Tibial artery (tissue), 4 donors: ENCODE results near the gene PIK3AP1.

Source experiments
- DNase-seq, 2 donors: peaks; one replicate each; pipeline ENCODE4 v3.0.0-alpha.2; 2019
- H3K27ac ChIP-seq, 2 donors: fragments of 200-600 bp; sonication (generic) in 1 of 2; 1 replicate in 1 of 2; 2 replicates in 1 of 2; pipeline ENCODE4 v1.5.1; 2018 to 2019; ENCODE audit warnings: mild to moderate bottlenecking in 1 of 2
- H3K27me3 ChIP-seq, 2 donors: fragments of 200-600 bp; sonication (generic) in 1 of 2; one replicate each; pipeline versions ENCODE4 v1.5.1 to v1.6.0; 2016 to 2019
- H3K36me3 ChIP-seq, 3 donors: fragments of 200-600 bp; sonication (generic) in 2 of 3; one replicate each; pipeline ENCODE4 v1.5.1; 2016 to 2019; ENCODE audit warnings: mild to moderate bottlenecking in 2 of 3
- H3K4me1 ChIP-seq, 4 donors: fragments of 200-600 bp; sonication (generic) in 2 of 4; 1 replicate in 3 of 4; 2 replicates in 1 of 4; pipeline ENCODE4 v1.5.1; 2016 to 2019
- H3K4me3 ChIP-seq, 2 donors: fragments of 200-600 bp; sonication (generic) in 1 of 2; 1 replicate in 1 of 2; 2 replicates in 1 of 2; pipeline ENCODE4 v1.5.1; 2018 to 2019; ENCODE audit warnings: mild to moderate bottlenecking in 2 of 2
- H3K9me3 ChIP-seq, 3 donors: fragments of 200-600 bp; sonication (generic) in 1 of 3; one replicate each; pipeline ENCODE4 v1.5.1; 2016 to 2019
- intact Hi-C: fragments of 100-400 bp; cut with DNase I; formaldehyde crosslinking; loops from one replicate; pipeline ENCODE4 v1.15.0; 2023; ENCODE audit warnings: low total_unique reads
- TF ChIP-seq, protein P1 (sequence below), 2 experiments: fragments of 200-600 bp in 1 of 2; fragments of 450-650 bp in 1 of 2; IDR thresholded peaks; one replicate each; pipeline ENCODE4 v1.5.1; 2017 to 2019; ENCODE audit warnings: antibody characterized with exemption in 2 of 2, mild to moderate bottlenecking in 1 of 2, moderate library complexity in 1 of 2

Gene PIK3AP1

GRCh38 chr10:96648297-96648696 is 72.0 kb downstream of the PIK3AP1 start:
- TF ChIP-seq, protein P1, sequence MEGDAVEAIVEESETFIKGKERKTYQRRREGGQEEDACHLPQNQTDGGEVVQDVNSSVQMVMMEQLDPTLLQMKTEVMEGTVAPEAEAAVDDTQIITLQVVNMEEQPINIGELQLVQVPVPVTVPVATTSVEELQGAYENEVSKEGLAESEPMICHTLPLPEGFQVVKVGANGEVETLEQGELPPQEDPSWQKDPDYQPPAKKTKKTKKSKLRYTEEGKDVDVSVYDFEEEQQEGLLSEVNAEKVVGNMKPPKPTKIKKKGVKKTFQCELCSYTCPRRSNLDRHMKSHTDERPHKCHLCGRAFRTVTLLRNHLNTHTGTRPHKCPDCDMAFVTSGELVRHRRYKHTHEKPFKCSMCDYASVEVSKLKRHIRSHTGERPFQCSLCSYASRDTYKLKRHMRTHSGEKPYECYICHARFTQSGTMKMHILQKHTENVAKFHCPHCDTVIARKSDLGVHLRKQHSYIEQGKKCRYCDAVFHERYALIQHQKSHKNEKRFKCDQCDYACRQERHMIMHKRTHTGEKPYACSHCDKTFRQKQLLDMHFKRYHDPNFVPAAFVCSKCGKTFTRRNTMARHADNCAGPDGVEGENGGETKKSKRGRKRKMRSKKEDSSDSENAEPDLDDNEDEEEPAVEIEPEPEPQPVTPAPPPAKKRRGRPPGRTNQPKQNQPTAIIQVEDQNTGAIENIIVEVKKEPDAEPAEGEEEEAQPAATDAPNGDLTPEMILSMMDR (IDR thresholded peaks at IDR 0.05): no peak

DNA sequence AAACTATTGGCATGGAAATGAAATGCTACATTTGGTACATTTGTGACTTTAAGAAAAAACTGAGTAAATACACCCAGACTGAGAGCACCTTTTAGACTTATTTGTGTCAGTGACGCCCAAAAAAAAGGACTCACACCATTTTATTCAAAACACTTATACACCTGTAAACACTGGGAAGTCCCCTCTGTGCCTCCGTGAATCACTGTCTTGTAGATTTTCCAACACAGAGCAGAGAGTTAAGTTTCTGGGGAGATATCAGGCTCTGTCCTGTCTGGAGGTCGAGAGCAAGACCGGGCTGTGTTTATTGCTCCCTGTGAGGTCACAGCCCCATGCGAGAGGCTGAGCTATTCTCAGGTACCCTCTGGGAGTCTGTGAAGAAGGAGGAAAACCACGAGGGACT is 72.8 kb downstream of the PIK3AP1 start:
- Histone ChIP-seq H3K4me1 (no peaks in the 10 kb centered on the region), H3K27me3 (no peaks in the 10 kb centered on the region), H3K36me3 (no peaks in the 10 kb centered on the region), H3K27ac (no peak overlapping the region), H3K4me3 (no peak overlapping the region), H3K9me3 (no peaks in the 10 kb centered on the region)
- intact Hi-C loops: no loop called here
- TF ChIP-seq, protein P1 (IDR thresholded peaks at IDR 0.05): no peak
- no peak for DNase-seq

More at GRCh38 chr10:96648297-96648696, 72.0 kb downstream of the PIK3AP1 start:
- H3K4me1 ChIP-seq: no peaks in the 10 kb centered on the region
- no peak overlapping the region for H3K4me3 ChIP-seq
- no peaks in the 10 kb centered on the region for H3K9me3 ChIP-seq
- no peaks in the 10 kb centered on the region for H3K27me3 ChIP-seq
- no peak overlapping the region for H3K27ac ChIP-seq
- H3K36me3 ChIP-seq: no peaks in the 10 kb centered on the region
- intact Hi-C loops: no loop called here
- DNase-seq: no peak

DNA sequence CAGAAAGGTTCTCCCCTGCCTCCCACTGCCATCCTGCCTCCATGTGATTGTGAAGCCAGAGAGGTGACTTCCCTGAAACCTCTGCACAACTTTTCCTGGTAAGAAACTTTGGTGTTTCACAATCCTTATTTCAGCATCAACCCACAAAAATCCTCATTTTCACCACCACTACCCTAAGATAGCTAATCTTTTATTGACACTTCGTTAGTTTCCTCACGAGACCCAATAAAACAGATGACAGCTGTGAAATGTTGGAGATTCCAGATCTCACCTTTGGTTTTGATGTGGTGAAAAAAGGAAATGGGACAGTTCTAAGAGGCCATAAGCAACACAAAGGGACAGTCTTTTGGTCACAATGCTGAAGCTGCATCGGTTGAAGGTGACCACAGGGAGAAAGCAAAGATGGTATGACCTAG is 73.6 kb downstream of the PIK3AP1 start:
- H3K4me3 ChIP-seq: no peak overlapping the region
- H3K27ac ChIP-seq: no peak overlapping the region
- no peaks in the 10 kb centered on the region for H3K4me1 ChIP-seq
- DNase-seq: no peak
- no peaks in the 10 kb centered on the region for H3K9me3 ChIP-seq
- intact Hi-C loops: no loop called here
- TF ChIP-seq, protein P1 (IDR thresholded peaks at IDR 0.05): no peak
- H3K27me3 ChIP-seq: no peaks in the 10 kb centered on the region
- H3K36me3 ChIP-seq: no peaks in the 10 kb centered on the region

- Histone ChIP-seq H3K27me3 (no peaks in the 10 kb centered on the region), H3K4me1 (no peaks in the 10 kb centered on the region), H3K4me3 (no peak overlapping the region), H3K9me3 (no peaks in the 10 kb centered on the region), H3K36me3 (no peaks in the 10 kb centered on the region), H3K27ac (no peak overlapping the region)
- no peak for DNase-seq
- TF ChIP-seq, protein P1 (IDR thresholded peaks at IDR 0.05): no peak
- intact Hi-C loops: no loop called here
Observed at GRCh38 chr10:96646301-96646700, 74.0 kb downstream of the PIK3AP1 start.

DNA sequence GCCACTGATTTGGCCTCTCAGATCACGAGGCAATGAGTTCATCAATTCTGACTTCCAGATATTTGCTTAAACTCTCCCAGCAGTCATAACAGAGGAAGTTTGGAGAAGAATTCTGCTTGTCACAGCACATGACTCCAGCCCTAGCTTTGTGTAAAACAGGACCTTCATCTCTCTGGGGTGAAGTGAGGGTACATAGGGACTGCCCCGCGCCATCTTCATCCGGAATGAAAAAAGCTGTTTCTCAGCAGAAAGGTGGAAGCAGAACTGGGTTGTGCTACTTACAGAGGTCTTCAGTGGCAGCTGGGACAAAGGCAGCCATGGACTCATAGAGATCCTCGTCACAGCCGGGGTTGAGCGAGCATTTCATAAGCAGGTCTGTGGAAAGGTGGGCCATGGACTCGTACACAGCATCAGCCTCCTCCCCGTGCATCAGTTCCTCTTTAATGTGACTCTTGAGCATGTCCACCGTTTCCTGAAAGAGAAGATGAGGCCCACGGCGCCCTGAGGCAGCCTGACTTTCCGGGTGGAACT is 75.1 kb downstream of the PIK3AP1 start:
- intact Hi-C loops: no loop called here
- TF ChIP-seq, protein P1 (IDR thresholded peaks at IDR 0.05): no peak
- no peaks in the 10 kb centered on the region for H3K9me3 ChIP-seq
- no peaks in the 10 kb centered on the region for H3K36me3 ChIP-seq
- H3K27ac ChIP-seq: no peak overlapping the region
- no peaks in the 10 kb centered on the region for H3K4me1 ChIP-seq
- no peaks in the 10 kb centered on the region for H3K27me3 ChIP-seq
- H3K4me3 ChIP-seq: no peak overlapping the region
- DNase-seq: peak in 1 of 2 donors; percentile 53

- H3K4me1 ChIP-seq: no peaks in the 10 kb centered on the region
- no peaks in the 10 kb centered on the region for H3K9me3 ChIP-seq
- peaks cover 0 to 8% of the 10 kb centered on the region in 2 donors for H3K27me3 ChIP-seq
- no peak overlapping the region for H3K4me3 ChIP-seq
- DNase-seq: no peak
- TF ChIP-seq, protein P1 (IDR thresholded peaks at IDR 0.05): no peak
- H3K27ac ChIP-seq: no peak overlapping the region
- intact Hi-C loops: no loop called here
- H3K36me3 ChIP-seq: no peaks in the 10 kb centered on the region
Observed at GRCh38 chr10:96643920-96644319, 76.4 kb downstream of the PIK3AP1 start.
